GM18517 (cell line): ENCODE measurements around the gene DUSP21.
"Not testable (repeated sequence)": the region's sequence is repeated elsewhere in the genome, so short reads cannot be mapped to it uniquely, and the experiment has no call there.

Experiments
- ATAC-seq: cut with Tn5 transposase; IDR thresholded peaks from one replicate; pipeline ENCODE4 v1.9.1; 2021; ENCODE audit warnings: mild to moderate bottlenecking, moderate library complexity; ENCODE audit not compliant: unreplicated experiment

DUSP21 gene

GRCh38 chrX:44875185-44875489 is 31.3 kb downstream of the DUSP21 start:
- ATAC-seq, result no peak

GRCh38 chrX:44876086-44876485 is 32.3 kb downstream of the DUSP21 start:
- ATAC-seq, result no peak

DNA sequence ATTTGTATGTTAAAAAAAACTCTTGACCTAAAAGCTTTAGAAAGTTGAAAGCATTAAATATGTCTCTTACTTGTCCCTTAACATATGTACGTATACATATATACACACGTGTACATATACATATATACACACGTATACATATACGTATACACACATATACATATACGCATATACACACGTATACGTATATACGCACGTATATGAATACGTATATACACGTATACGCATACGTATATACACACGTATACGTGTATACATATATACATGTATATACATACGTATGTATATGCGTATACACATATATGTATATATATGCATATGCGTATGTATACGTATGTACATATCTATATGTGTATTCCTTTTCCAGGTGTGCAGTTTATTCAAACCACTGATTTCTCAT is 32.9 kb downstream of the DUSP21 start:
- ATAC-seq, result no peak

DNA sequence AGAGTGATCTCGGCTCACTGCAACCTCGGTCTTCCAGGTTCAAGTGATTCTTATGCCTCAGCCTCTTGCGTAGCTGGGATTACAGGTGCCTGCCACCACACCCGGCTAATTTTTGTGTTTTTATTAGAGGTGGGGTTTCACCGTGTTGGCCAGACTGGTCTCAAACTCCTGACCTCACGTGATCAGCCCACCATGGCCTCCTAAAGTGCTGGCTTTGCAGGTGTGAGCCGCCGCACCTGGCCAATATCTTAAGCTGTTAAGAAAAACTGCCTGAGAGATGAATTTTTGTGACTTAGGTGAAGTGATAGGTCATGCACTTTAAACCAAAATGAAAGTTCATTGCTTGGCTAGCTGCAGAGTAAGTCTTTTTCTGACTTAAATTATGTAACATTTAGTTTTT is 35.0 kb downstream of the DUSP21 start:
- ATAC-seq, result no peak

DNA sequence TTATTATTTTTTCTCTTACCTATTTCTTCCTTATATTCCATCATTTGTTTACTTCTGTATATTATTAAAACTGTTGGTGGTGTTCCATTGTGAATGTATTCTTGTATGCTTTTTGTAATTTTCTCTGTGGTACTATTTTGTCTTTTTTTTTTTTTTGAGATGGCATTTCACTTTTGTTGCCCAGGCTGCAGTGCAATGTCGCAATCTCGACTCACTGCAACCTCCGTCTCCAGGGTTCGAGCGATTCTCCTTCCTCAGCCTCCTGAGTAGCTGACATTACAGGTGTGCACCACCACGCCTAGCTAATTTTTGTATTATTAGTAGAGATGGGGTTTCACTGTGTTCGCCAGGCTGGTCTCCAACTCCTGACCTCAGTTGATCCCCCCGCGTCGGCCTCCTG is 37.7 kb downstream of the DUSP21 start:
- ATAC-seq, result no peak

GRCh38 chrX:44882635-44883034 is 38.8 kb downstream of the DUSP21 start:
- ATAC-seq, result no peak

DNA sequence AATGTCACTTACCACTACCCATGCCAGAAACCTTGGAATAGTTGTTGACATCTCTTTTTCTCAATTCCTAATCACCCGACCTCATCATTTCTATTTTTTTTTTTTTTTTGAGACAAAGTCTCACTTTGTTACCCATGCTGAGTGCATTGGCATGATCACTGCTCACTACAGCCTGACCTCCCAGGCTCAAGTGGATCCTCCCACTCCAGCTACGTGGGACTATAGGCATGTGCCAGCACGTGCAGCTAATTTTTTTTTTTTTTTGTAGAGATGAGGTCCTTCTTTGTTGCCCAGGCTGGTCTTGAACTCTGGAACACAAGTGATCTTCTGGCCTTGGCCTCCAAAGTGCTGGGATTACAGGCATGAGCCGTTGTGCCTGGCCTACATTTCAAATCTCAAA is 41.1 kb downstream of the DUSP21 start:
- no peak for ATAC-seq

GRCh38 chrX:44889824-44890223 is 46.0 kb downstream of the DUSP21 start:
- ATAC-seq, result no peak

GRCh38 chrX:44890247-44890646 is 46.4 kb downstream of the DUSP21 start:
- ATAC-seq, result no peak

GRCh38 chrX:44890687-44891086 is 46.9 kb downstream of the DUSP21 start:
- ATAC-seq, result not testable (repeated sequence)

- ATAC-seq, result no peak
Observed at GRCh38 chrX:44891642-44892041, 47.8 kb downstream of the DUSP21 start.
